Stromal cell of bone marrow (primary cell): ENCODE data around the gene ILK.
A peak's percentile ranks its signal among the peaks of the same experiment; 100 is the strongest.

Experiments
- DNase-seq: peaks from one replicate; pipeline ENCODE4 v3.0.0-alpha.2; 2012; ENCODE audit warnings: low read depth

Gene ILK

GRCh38 chr11:6603287-6604080, at the start of gene ILK, which contains the start of gene RRP8:
Gene ILK (plus strand): TSS chr11:6603774. CDS start chr11:6604272, 498 bp downstream.
Gene RRP8 (minus strand): TSS chr11:6603616. CDS start chr11:6603502, 114 bp downstream.
- DNase-seq: peak; percentile 86

GRCh38 chr11:6554828-6555706, 48.5 kb upstream of the ILK start:
- DNase-seq: no peak

- DNase-seq: no peak
These were observed 47.2 kb upstream of the ILK start for GRCh38 chr11:6556139-6556949.

- no peak for DNase-seq
These were observed 46.5 kb upstream of the ILK start for GRCh38 chr11:6557063-6557462.

- no peak for DNase-seq
These were observed 45.6 kb upstream of the ILK start for GRCh38 chr11:6557761-6558674.

- no peak for DNase-seq
These were observed 44.2 kb upstream of the ILK start for GRCh38 chr11:6559369-6559768.

- no peak for DNase-seq
These were observed 42.3 kb upstream of the ILK start for GRCh38 chr11:6561288-6561687.

- DNase-seq: no peak
These were observed 40.4 kb upstream of the ILK start for GRCh38 chr11:6563121-6563619.

- no peak for DNase-seq
These were observed 39.9 kb upstream of the ILK start for GRCh38 chr11:6563667-6564066.

GRCh38 chr11:6565325-6565724, 38.2 kb upstream of the ILK start:
- no peak for DNase-seq

- no peak for DNase-seq
These were observed 37.4 kb upstream of the ILK start for GRCh38 chr11:6565988-6566703.

- no peak for DNase-seq
These were observed 36.7 kb upstream of the ILK start for GRCh38 chr11:6566704-6567370.

GRCh38 chr11:6567371-6567745, 36.2 kb upstream of the ILK start:
- DNase-seq: no peak

- peak; percentile 25 for DNase-seq
These were observed 35.2 kb upstream of the ILK start for GRCh38 chr11:6568191-6568918.

GRCh38 chr11:6569706-6570105, 33.9 kb upstream of the ILK start:
- DNase-seq: no peak

GRCh38 chr11:6570691-6571427, 32.7 kb upstream of the ILK start:
- DNase-seq: no peak

GRCh38 chr11:6571434-6572008, 32.1 kb upstream of the ILK start:
- DNase-seq: no peak

- DNase-seq: peak; percentile 69
These were observed 31.4 kb upstream of the ILK start for GRCh38 chr11:6572215-6572614.
